IMR-90 (cell line): ENCODE results near the gene FLOT2. TPM values are rescaled to one million over a fixed set of nuclear protein-coding genes. Genes with fewer than 3 reads are reported as not detected.

Experiments
- ATAC-seq: fragments of 200-7000 bp; cut with Tn5 transposase; 2 replicates; pipeline ENCODE4 v1.9.1; 2020; ENCODE audit warnings: low read depth, mild to moderate bottlenecking, moderate library complexity
- BruUV-seq: library from RNA; stranded (reverse); fragments of 400-500 nt; replicated peaks from 2 replicates; lab custom pipeline; 2021; lab: Mats Ljungman, UMichigan
- CTCF ChIA-PET: fragments of 300-600 bp; formaldehyde crosslinking; extraction: SDS; loops from one replicate; lab custom pipeline; 2021; ENCODE audit warnings: antibody characterized with exemption; lab: Yijun Ruan, JAX
- POLR2A ChIA-PET: fragments of 300-600 bp; sonication (Branson Sonifier 250); formaldehyde crosslinking; loops from one replicate; lab custom pipeline; 2022; ENCODE audit warnings: antibody characterized with exemption; ENCODE audit not compliant: unreplicated experiment; lab: Charles Lee
- DNase-seq: peaks from one replicate; pipeline ENCODE4 v3.0.0; 2013
- H2AFZ ChIP-seq: replicated peaks from 2 replicates; pipeline ENCODE3; 2013; ENCODE audit warnings: low read length, mild to moderate bottlenecking; ENCODE audit not compliant: poor library complexity
- H2AK5ac ChIP-seq: 2 replicates; pipeline ENCODE4 v1.6.1; 2013; ENCODE audit warnings: low read depth, low read length, inconsistent platforms
- H2AK9ac ChIP-seq: replicated peaks from 2 replicates; pipeline ENCODE3; 2013; ENCODE audit warnings: mild to moderate bottlenecking, low read depth, low read length, moderate library complexity; ENCODE audit not compliant: poor library complexity
- H2BK120ac ChIP-seq: 2 replicates; pipeline ENCODE4 v1.6.1; 2013; ENCODE audit warnings: low read depth, low read length, inconsistent platforms
- H2BK15ac ChIP-seq: 3 replicates; pipeline ENCODE4 v1.6.1; 2013; ENCODE audit warnings: low read depth, low read length, inconsistent platforms
- H2BK20ac ChIP-seq: 2 replicates; pipeline ENCODE4 v1.6.1; 2013; ENCODE audit warnings: low read depth, mild to moderate bottlenecking, inconsistent platforms, low read length, moderate library complexity
- H2BK5ac ChIP-seq: 2 replicates; pipeline ENCODE4 v1.6.1; 2013; ENCODE audit warnings: mild to moderate bottlenecking, low read depth, low read length, inconsistent platforms; ENCODE audit not compliant: poor library complexity, severe bottlenecking
- H3K14ac ChIP-seq: replicated peaks from 2 replicates; pipeline ENCODE4 v1.6.1; 2013; ENCODE audit warnings: low read depth, low read length, inconsistent platforms
- H3K18ac ChIP-seq: 2 replicates; pipeline ENCODE4 v1.6.1; 2013; ENCODE audit warnings: low read depth, low read length, control low read depth
- H3K23ac ChIP-seq: 2 replicates; pipeline ENCODE4 v1.6.1; 2013; ENCODE audit warnings: low read depth, low read length, inconsistent platforms
- H3K27ac ChIP-seq: 2 replicates; pipeline ENCODE4 v1.5.1; 2013; ENCODE audit warnings: mild to moderate bottlenecking, control low read depth, low read length; ENCODE audit not compliant: insufficient read depth
- H3K27me3 ChIP-seq: 2 replicates; pipeline ENCODE4 v1.6.1; 2013; ENCODE audit warnings: low read length; ENCODE audit not compliant: control insufficient read depth, insufficient read depth
- H3K36me3 ChIP-seq: 2 replicates; pipeline ENCODE4 v1.6.1; 2013; ENCODE audit warnings: low read length, mixed read lengths; ENCODE audit not compliant: control insufficient read depth, insufficient read depth
- H3K4ac ChIP-seq: 2 replicates; pipeline ENCODE4 v1.6.1; 2013; ENCODE audit warnings: low read depth, low read length, inconsistent platforms
- H3K4me1 ChIP-seq: 2 replicates; pipeline ENCODE4 v1.6.1; 2013; ENCODE audit warnings: low read length, mixed read lengths; ENCODE audit not compliant: control insufficient read depth, insufficient read depth
- H3K4me2 ChIP-seq: 2 replicates; pipeline ENCODE4 v1.6.1; 2013; ENCODE audit warnings: low read depth, mild to moderate bottlenecking, control low read depth, low read length, moderate library complexity
- H3K4me3 ChIP-seq: 2 replicates; pipeline ENCODE4 v1.5.1; 2013; ENCODE audit warnings: low read depth, mild to moderate bottlenecking, control low read depth, low read length, moderate library complexity; ENCODE audit not compliant: insufficient read depth
- H3K56ac ChIP-seq: 2 replicates; pipeline ENCODE4 v1.6.1; 2013; ENCODE audit warnings: low read length, inconsistent platforms; ENCODE audit not compliant: insufficient read depth; ENCODE audit errors: extremely low read depth
- H3K79me1 ChIP-seq, 2 experiments: 2 replicates each; pipeline ENCODE4 v1.6.1; 2013; ENCODE audit warnings: low read length in 2 of 2, inconsistent platforms in 1 of 2, low read depth in 1 of 2
- H3K9ac ChIP-seq: 2 replicates; pipeline ENCODE4 v1.6.1; 2013; ENCODE audit warnings: low read depth, low read length, control low read depth
- H3K9me1 ChIP-seq: 2 replicates; pipeline ENCODE4 v1.6.1; 2013; ENCODE audit warnings: low read length, inconsistent platforms; ENCODE audit not compliant: insufficient read depth
- H3K9me3 ChIP-seq: 2 replicates; pipeline ENCODE4 v1.6.1; 2013; ENCODE audit warnings: low read length; ENCODE audit not compliant: control insufficient read depth, insufficient read depth
- H4K20me1 ChIP-seq: 2 replicates; pipeline ENCODE4 v1.6.1; 2013; ENCODE audit warnings: low read length, inconsistent platforms; ENCODE audit not compliant: insufficient read depth
- H4K5ac ChIP-seq: 2 replicates; pipeline ENCODE4 v1.6.1; 2013; ENCODE audit warnings: mild to moderate bottlenecking, low read depth, low read length, control low read depth
- H4K8ac ChIP-seq, 2 experiments: 2 replicates each; pipeline ENCODE4 v1.6.1; 2013; ENCODE audit warnings: low read depth in 2 of 2, low read length in 2 of 2, control low read depth in 1 of 2, inconsistent platforms in 1 of 2
- H4K91ac ChIP-seq: 2 replicates; pipeline ENCODE4 v1.6.1; 2013; ENCODE audit warnings: low read depth, low read length, inconsistent platforms; ENCODE audit not compliant: insufficient read depth
- BHLHE40 ChIP-seq: fragments of 150-350 bp; IDR thresholded peaks from 2 replicates; pipeline ENCODE4 v1.6.1; 2016; ENCODE audit warnings: mild to moderate bottlenecking, low read depth, low read length
- CEBPB ChIP-seq: IDR thresholded peaks from 2 replicates; pipeline ENCODE4 v1.6.1; 2012; ENCODE audit warnings: low read depth, low read length, improper control_type of control experiment
- CHD1 ChIP-seq: IDR thresholded peaks from 2 replicates; pipeline ENCODE4 v1.6.1; 2012; ENCODE audit warnings: low read depth, low read length, improper control_type of control experiment
- FOS ChIP-seq: fragments of 150-350 bp; IDR thresholded peaks from 2 replicates; pipeline ENCODE4 v1.6.1; 2016; ENCODE audit warnings: low read depth, low read length
- MAFK ChIP-seq: IDR thresholded peaks from 2 replicates; pipeline ENCODE4 v1.6.1; 2012; ENCODE audit warnings: low read depth, low read length, improper control_type of control experiment
- MAZ ChIP-seq: IDR thresholded peaks from 2 replicates; pipeline ENCODE4 v1.6.1; 2012; ENCODE audit warnings: low read depth, mild to moderate bottlenecking, low read length, improper control_type of control experiment, moderate library complexity, borderline replicate concordance
- MXI1 ChIP-seq: IDR thresholded peaks from 2 replicates; pipeline ENCODE4 v1.6.1; 2012; ENCODE audit warnings: low read depth, mild to moderate bottlenecking, low read length, moderate library complexity, borderline replicate concordance
- NFE2L2 ChIP-seq: fragments of 150-350 bp; IDR thresholded peaks from 2 replicates; pipeline ENCODE4 v1.6.1; 2016; ENCODE audit warnings: low read depth, mild to moderate bottlenecking, low read length
- POLR2A ChIP-seq: IDR thresholded peaks from 2 replicates; pipeline ENCODE4 v1.6.1; 2012; ENCODE audit warnings: mild to moderate bottlenecking, low read depth, low read length
- RCOR1 ChIP-seq: IDR thresholded peaks from 2 replicates; pipeline ENCODE4 v1.6.1; 2012; ENCODE audit warnings: mild to moderate bottlenecking, low read length, improper control_type of control experiment; ENCODE audit not compliant: insufficient replicate concordance
- RFX5 ChIP-seq: IDR thresholded peaks from 2 replicates; pipeline ENCODE4 v1.8.0; 2012; ENCODE audit warnings: low read depth, mild to moderate bottlenecking, low read length, moderate library complexity
- SMC3 ChIP-seq: fragments of 150-350 bp; IDR thresholded peaks from 2 replicates; pipeline ENCODE4 v1.6.1; 2016; ENCODE audit warnings: low read depth, mild to moderate bottlenecking, antibody characterized with exemption, low read length, moderate library complexity
- WGBS, 2 experiments: methylation state at CpG; one replicate each; pipeline versions ENCODE4 v1.1.5 to v1.1.7; 2013; ENCODE audit warnings: missing lambda C conversion rate in 2 of 2; ENCODE audit not compliant: insufficient read length in 1 of 2; ENCODE audit errors: extremely low coverage in 2 of 2; 5-methylcytosine and 5-hydroxymethylcytosine counted together
- dilution Hi-C: fragments of 300-500 bp; cut with HindIII; formaldehyde crosslinking; loops from one replicate; pipeline ENCODE4 v1.14.3; 2018; ENCODE audit warnings: low sequenced_read_pairs; ENCODE audit not compliant: unreplicated experiment
- in situ Hi-C: fragments of 300-500 bp; cut with MboI; formaldehyde crosslinking; loops from 3 replicates; pipeline ENCODE4 v1.14.3; 2019; ENCODE audit warnings: low sequenced_read_pairs, inconsistent platforms, mixed read lengths
- intact Hi-C: fragments of 100-400 bp; cut with micrococcal nuclease; formaldehyde crosslinking; loops from 2 replicates; pipeline ENCODE4 v1.10.0; 2022
- polyA plus RNA-seq, 3 experiments: library from polyadenylated mRNA; depleted of rRNA; stranded (reverse); fragments of >200 nt; gene quantifications; 2 replicates each; pipeline ENCODE4 v1.2.3, GENCODE V29; 2012; ENCODE audit warnings: low replicate concordance in 1 of 3
- total RNA-seq: library from RNA; depleted of rRNA; stranded (reverse); fragments of >200 nt; gene quantifications from 2 replicates; pipeline ENCODE4 v1.2.3, GENCODE V29; 2012
- TF ChIP-seq, protein P1 (sequence below): fragments of 150-350 bp; IDR thresholded peaks from 2 replicates; pipeline ENCODE4 v1.6.1; 2017; ENCODE audit warnings: mild to moderate bottlenecking, antibody characterized with exemption, low read length, low read depth
- TF ChIP-seq, protein P2 (sequence below): fragments of 150-350 bp; IDR thresholded peaks from 2 replicates; pipeline ENCODE4 v1.6.1; 2016; ENCODE audit warnings: low read depth, mild to moderate bottlenecking, low read length, moderate library complexity, borderline replicate concordance

The FLOT2 gene
- total and polyA plus RNA-seq, 2 of the 4 experiments (the other 2 are of a cell fraction) = 19.7 to 67.9 TPM

DNA sequence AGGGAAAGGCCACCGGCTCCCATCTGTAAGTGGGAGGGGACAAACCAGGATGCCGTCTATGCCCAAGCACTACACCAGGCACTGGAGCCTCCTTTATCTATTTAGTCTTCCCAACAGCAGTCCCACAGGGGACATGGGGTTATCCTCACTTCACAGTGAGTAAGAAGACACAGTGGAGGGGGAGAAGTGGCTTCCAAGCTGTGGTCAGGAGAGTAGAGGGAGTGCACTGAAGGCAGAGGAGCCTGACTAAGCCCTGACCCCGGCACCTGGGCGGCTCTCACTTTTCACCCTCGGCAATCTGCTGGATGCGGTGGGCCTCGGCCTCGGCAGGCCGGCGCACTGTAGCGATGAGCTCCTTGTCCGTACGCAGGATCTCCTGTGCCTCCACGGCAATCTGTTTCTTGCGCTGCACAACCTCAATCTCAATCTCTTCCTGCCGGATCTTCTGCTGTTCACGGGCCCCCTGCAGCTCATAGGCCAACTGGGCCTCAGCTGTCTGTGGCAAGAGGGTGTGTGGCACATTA is 15.9 kb downstream of the FLOT2 start:
- in situ Hi-C loops (no loop called here), dilution Hi-C loops (no loop called here), intact Hi-C loops (no loop called here)
- Histone ChIP-seq H4K91ac (no peak overlapping the region), H3K36me3 (peaks cover 62% of the 10 kb centered on the region), H2AK5ac (no peak overlapping the region), H3K56ac (no peak overlapping the region), H3K18ac (no peak overlapping the region), H3K27ac (no peak overlapping the region), H2BK5ac (no peak overlapping the region), H3K4me3 (no peak overlapping the region), H2AFZ (no peak overlapping the region), H3K23ac (no peak overlapping the region), H2AK9ac (no peak overlapping the region), H3K79me1 (no peaks in the 10 kb centered on the region), H3K14ac (no peak overlapping the region), H3K4me2 (no peak overlapping the region), H3K27me3 (no peaks in the 10 kb centered on the region), H4K20me1 (0 out of 2 replicates have a peak, but pooled peaks cover 4% of the 10 kb centered on the region), H4K8ac (no peak overlapping the region), H3K9me3 (no peaks in the 10 kb centered on the region), H3K9me1 (no peaks in the 10 kb centered on the region), H3K4ac (no peak overlapping the region), H2BK20ac (no peak overlapping the region), H3K4me1 (no peaks in the 10 kb centered on the region), H3K9ac (no peak overlapping the region), H2BK15ac (no peak overlapping the region), H2BK120ac (no peak overlapping the region), H4K5ac (no peak overlapping the region)
- WGBS, 2 experiments = 96% methylated on average over 12 of the region's 17 CpGs; no CpG with 5 or more reads in 1 of the 2 experiments
- ChIA-PET CTCF (no interaction called here), POLR2A (no interaction called here)
- no peak for DNase-seq
- no peak for ATAC-seq
- TF ChIP-seq RFX5 (no peak), FOS (no peak), BHLHE40 (no peak), NFE2L2 (no peak), CHD1 (no peak), MAFK (no peak), POLR2A (no peak), SMC3 (no peak), RCOR1 (no peak), MXI1 (no peak), MAZ (no peak), CEBPB (no peak)
- TF ChIP-seq, protein P1, sequence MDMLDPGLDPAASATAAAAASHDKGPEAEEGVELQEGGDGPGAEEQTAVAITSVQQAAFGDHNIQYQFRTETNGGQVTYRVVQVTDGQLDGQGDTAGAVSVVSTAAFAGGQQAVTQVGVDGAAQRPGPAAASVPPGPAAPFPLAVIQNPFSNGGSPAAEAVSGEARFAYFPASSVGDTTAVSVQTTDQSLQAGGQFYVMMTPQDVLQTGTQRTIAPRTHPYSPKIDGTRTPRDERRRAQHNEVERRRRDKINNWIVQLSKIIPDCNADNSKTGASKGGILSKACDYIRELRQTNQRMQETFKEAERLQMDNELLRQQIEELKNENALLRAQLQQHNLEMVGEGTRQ = no peak
- TF ChIP-seq, protein P2, sequence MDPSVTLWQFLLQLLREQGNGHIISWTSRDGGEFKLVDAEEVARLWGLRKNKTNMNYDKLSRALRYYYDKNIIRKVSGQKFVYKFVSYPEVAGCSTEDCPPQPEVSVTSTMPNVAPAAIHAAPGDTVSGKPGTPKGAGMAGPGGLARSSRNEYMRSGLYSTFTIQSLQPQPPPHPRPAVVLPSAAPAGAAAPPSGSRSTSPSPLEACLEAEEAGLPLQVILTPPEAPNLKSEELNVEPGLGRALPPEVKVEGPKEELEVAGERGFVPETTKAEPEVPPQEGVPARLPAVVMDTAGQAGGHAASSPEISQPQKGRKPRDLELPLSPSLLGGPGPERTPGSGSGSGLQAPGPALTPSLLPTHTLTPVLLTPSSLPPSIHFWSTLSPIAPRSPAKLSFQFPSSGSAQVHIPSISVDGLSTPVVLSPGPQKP = no peak
- BruUV-seq = no TSS peak
